LoVo (cell line): ENCODE results near the gene DCAF8.
"Not testable (repeated sequence)": the region's sequence is repeated elsewhere in the genome, so short reads cannot be mapped to it uniquely, and the experiment has no call there.

Source experiments
- DNase-seq: peaks from one replicate; pipeline ENCODE4 v3.0.0-alpha.2; 2016; ENCODE audit warnings: low spot score

Gene DCAF8

GRCh38 chr1:160261893-160262794 is at the start of gene DCAF8:
Gene DCAF8, minus strand, starts transcription at chr1:160262549. Its CDS starts 18,541 bp downstream, at chr1:160244008.
- peak; percentile 98 for DNase-seq

GRCh38 chr1:160309571-160309970 is 47.2 kb upstream of the DCAF8 start:
- DNase-seq = no peak

- DNase-seq = no peak
Observed at GRCh38 chr1:160309185-160309557, 46.8 kb upstream of the DCAF8 start.

GRCh38 chr1:160308451-160309184 is 46.3 kb upstream of the DCAF8 start:
- DNase-seq = no peak

GRCh38 chr1:160307118-160307791 is 44.9 kb upstream of the DCAF8 start:
- no peak for DNase-seq

- DNase-seq = no peak
Observed at GRCh38 chr1:160300173-160300572, 37.8 kb upstream of the DCAF8 start.

GRCh38 chr1:160296036-160296435 is 33.7 kb upstream of the DCAF8 start:
- DNase-seq = no peak

GRCh38 chr1:160293020-160293968 is 30.9 kb upstream of the DCAF8 start:
- no peak for DNase-seq

GRCh38 chr1:160291248-160292220 is 29.2 kb upstream of the DCAF8 start:
- peak; percentile 56 for DNase-seq

GRCh38 chr1:160287769-160288168 is 25.4 kb upstream of the DCAF8 start:
- DNase-seq = not testable (repeated sequence)

- DNase-seq = no peak
Observed at GRCh38 chr1:160285506-160285905, 23.2 kb upstream of the DCAF8 start.

- DNase-seq = peak; percentile 94
Observed at GRCh38 chr1:160284782-160285344, 22.5 kb upstream of the DCAF8 start, which contains the start of gene PEX19. Gene PEX19, minus strand, starts transcription at chr1:160285133. Its CDS starts 9 bp downstream, at chr1:160285124.

- peak; percentile 12 for DNase-seq
Observed at GRCh38 chr1:160284220-160284781, 22.0 kb upstream of the DCAF8 start.

GRCh38 chr1:160282807-160283206 is 20.5 kb upstream of the DCAF8 start:
- DNase-seq = no peak

GRCh38 chr1:160277987-160278386 is 15.6 kb upstream of the DCAF8 start:
- no peak for DNase-seq

- no peak for DNase-seq
Observed at GRCh38 chr1:160277330-160277729, 15.0 kb upstream of the DCAF8 start.

- no peak for DNase-seq
Observed at GRCh38 chr1:160271025-160271424, 8.7 kb upstream of the DCAF8 start.

GRCh38 chr1:160267284-160267991 is 5.1 kb upstream of the DCAF8 start:
- no peak for DNase-seq
